HEK293T (cell line): Measurements from ENCODE around the gene CAMK1G.

Experiments used
- CTCF ChIA-PET: fragments of 350-600 bp; formaldehyde crosslinking; extraction: SDS; loops from one replicate; lab custom pipeline; 2021; ENCODE audit warnings: antibody characterized with exemption, inconsistent platforms; lab: Yijun Ruan, JAX
- POLR2A ChIA-PET: fragments of 350-600 bp; formaldehyde crosslinking; extraction: SDS; loops from one replicate; lab custom pipeline; 2020; ENCODE audit warnings: antibody characterized with exemption, inconsistent platforms; lab: Yijun Ruan, JAX
- DNase-seq: peaks from one replicate; pipeline ENCODE4 v3.0.0; 2012; ENCODE audit warnings: mixed read lengths; ENCODE audit errors: extremely low spot score
- ARNT ChIP-seq: fragments of 450-650 bp; IDR thresholded peaks from 2 replicates; pipeline ENCODE4 v1.6.1; 2017; ENCODE audit warnings: mild to moderate bottlenecking
- BHLHE40 ChIP-seq: fragments of 450-650 bp; IDR thresholded peaks from 2 replicates; pipeline ENCODE4 v1.6.1; 2016; ENCODE audit warnings: mild to moderate bottlenecking, moderate library complexity, borderline replicate concordance
- CTBP1 ChIP-seq: fragments of 450-650 bp; IDR thresholded peaks from 2 replicates; pipeline ENCODE4 v1.6.1; 2016; ENCODE audit warnings: borderline replicate concordance
- ELF4 ChIP-seq: fragments of 450-650 bp; IDR thresholded peaks from 2 replicates; pipeline ENCODE4 v1.6.1; 2017; ENCODE audit warnings: antibody characterized with exemption
- FOXA1 ChIP-seq: fragments of 450-650 bp; IDR thresholded peaks from 2 replicates; pipeline ENCODE4 v1.6.1; 2016; ENCODE audit warnings: mild to moderate bottlenecking
- FOXK2 ChIP-seq: fragments of 450-650 bp; IDR thresholded peaks from 2 replicates; pipeline ENCODE4 v1.6.1; 2016; ENCODE audit warnings: mild to moderate bottlenecking
- FOXM1 ChIP-seq: fragments of 450-650 bp; IDR thresholded peaks from 2 replicates; pipeline ENCODE4 v1.6.1; 2017; ENCODE audit warnings: mild to moderate bottlenecking, borderline replicate concordance
- HDGF ChIP-seq: fragments of 450-650 bp; IDR thresholded peaks from 2 replicates; pipeline ENCODE4 v1.6.1; 2017; ENCODE audit warnings: antibody characterized with exemption, borderline replicate concordance
- L3MBTL2 ChIP-seq: fragments of 450-650 bp; conservative IDR thresholded peaks from 2 replicates; pipeline ENCODE4 v1.6.1; 2016; ENCODE audit warnings: mild to moderate bottlenecking
- LEF1 ChIP-seq: fragments of 450-650 bp; IDR thresholded peaks from 2 replicates; pipeline ENCODE4 v1.6.1; 2017; ENCODE audit warnings: mild to moderate bottlenecking, borderline replicate concordance
- NFRKB ChIP-seq: fragments of 450-650 bp; IDR thresholded peaks from 2 replicates; pipeline ENCODE4 v1.6.1; 2016; ENCODE audit warnings: mild to moderate bottlenecking, moderate library complexity
- SP1 ChIP-seq: fragments of 450-650 bp; IDR thresholded peaks from 2 replicates; pipeline ENCODE4 v1.6.1; 2017
- SUZ12 ChIP-seq: fragments of 450-650 bp; IDR thresholded peaks from 2 replicates; pipeline ENCODE4 v1.6.1; 2016; ENCODE audit warnings: mild to moderate bottlenecking
- TARDBP ChIP-seq: fragments of 450-650 bp; IDR thresholded peaks from 2 replicates; pipeline ENCODE4 v1.6.1; 2016
- ZNF384 ChIP-seq: fragments of 450-650 bp; IDR thresholded peaks from 2 replicates; pipeline ENCODE4 v1.6.1; 2016
- TF ChIP-seq, protein P1 (sequence below): fragments of 450-650 bp; IDR thresholded peaks from 2 replicates; pipeline ENCODE4 v1.6.1; 2016

CAMK1G gene

DNA sequence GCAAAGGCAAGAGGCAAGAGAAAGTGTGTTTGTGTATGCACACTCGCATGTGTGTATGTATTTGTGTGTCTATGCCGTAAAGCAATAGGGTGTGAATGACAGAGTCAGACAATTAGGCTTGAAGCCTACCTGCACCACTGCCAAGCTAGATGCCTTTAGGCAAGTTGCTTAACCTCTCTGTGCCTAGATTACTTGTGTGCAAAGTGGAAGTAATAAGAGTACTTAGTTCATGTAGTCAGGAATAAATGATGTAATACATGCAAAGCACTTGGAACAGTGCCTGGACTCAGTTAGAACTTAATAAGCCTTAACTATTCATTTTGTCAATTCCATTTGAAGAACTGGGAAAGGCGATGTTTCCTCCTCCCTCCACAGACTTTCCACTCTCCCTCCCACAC is 37.0 kb downstream of the CAMK1G start:
- DNase-seq, result no peak
- POLR2A ChIA-PET, result no interaction called here
- CTCF ChIA-PET, result no interaction called here
- TF ChIP-seq ARNT (no peak), HDGF (no peak), CTBP1 (no peak), BHLHE40 (no peak), FOXA1 (no peak), TARDBP (no peak), ZNF384 (no peak), SUZ12 (no peak), L3MBTL2 (no peak)

DNA sequence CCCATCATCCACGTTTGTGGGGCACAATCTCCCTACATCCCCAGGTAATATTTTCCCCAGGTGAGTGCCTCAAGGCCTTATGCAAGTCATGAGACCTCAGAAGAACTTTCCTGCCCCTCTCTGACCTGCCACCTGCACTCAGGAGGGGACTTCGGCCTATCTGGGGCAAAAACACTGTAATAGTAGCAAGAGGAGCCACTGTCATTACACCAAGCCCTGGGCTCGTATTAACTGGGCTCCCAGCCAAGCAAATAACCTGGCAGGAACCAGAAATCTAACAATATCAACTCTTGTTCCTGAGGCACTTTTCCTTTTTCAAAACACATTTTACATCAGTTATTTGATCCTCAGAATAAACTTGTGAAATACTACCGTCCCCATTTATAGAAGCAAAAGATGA is 37.8 kb downstream of the CAMK1G start:
- TF ChIP-seq FOXK2 (no peak), FOXA1 (no peak), SP1 (no peak), BHLHE40 (no peak), NFRKB (no peak), TARDBP (no peak), CTBP1 (no peak), ARNT (no peak), L3MBTL2 (no peak), HDGF (no peak), ZNF384 (no peak), FOXM1 (no peak), LEF1 (no peak), SUZ12 (no peak), ELF4 (no peak)
- TF ChIP-seq, protein P1, sequence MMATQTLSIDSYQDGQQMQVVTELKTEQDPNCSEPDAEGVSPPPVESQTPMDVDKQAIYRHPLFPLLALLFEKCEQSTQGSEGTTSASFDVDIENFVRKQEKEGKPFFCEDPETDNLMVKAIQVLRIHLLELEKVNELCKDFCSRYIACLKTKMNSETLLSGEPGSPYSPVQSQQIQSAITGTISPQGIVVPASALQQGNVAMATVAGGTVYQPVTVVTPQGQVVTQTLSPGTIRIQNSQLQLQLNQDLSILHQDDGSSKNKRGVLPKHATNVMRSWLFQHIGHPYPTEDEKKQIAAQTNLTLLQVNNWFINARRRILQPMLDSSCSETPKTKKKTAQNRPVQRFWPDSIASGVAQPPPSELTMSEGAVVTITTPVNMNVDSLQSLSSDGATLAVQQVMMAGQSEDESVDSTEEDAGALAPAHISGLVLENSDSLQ, result no peak
- ChIA-PET POLR2A (no interaction called here), CTCF (no interaction called here)
- DNase-seq, result no peak

DNA sequence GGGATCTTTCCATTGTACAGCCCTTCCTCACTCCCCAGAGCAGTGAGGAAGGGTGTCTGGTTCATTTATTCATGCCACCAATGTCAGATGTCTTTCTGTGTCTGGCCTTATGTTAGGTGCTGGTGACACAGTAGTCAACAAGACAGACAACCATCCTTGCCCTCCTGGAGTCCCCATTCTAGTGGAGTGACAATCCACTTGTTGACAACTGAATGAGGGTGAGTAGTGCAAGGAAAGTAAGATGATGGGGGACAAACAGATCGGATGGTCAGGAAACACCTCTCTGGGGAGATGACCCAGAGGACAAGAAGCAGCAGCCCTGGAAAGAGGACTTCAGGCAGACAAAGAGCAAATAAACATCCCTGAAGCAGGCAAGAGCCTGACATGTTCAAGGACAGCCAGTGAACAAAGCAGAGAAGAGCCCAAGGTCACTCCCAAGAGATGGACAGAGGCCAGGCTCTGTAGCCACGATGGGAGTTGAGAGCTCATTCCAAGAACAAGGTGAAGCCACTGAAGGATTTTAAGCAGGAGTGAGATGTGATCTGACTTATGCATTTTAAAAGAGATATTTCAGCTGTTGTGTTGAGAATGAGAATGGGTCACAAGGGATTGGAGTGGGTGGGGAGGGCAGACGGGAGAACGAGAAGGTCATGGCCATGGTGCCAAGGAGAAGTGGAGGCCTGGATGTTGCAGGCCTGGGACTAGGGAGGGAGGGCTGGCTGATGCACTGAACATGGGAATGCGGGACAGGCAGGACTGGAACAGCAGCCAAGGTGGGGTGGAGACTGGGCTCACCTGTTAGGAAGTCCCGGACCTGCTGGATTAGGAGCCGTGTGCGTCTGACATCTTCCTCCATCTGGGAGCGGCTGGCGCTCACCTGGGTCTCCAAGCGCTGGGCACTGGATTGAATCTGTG is 38.5 kb downstream of the CAMK1G start:
- no peak for TF ChIP-seq FOXK2
- TF ChIP-seq BHLHE40, result no peak
- TF ChIP-seq SUZ12, result no peak
- no peak for TF ChIP-seq SP1
- TF ChIP-seq L3MBTL2, result no peak
- TF ChIP-seq, protein P1, result no peak
- TF ChIP-seq TARDBP, result no peak
- no peak for TF ChIP-seq ARNT
- no peak for TF ChIP-seq FOXM1
- no peak for TF ChIP-seq LEF1
- no peak for TF ChIP-seq NFRKB
- TF ChIP-seq FOXA1, result no peak
- TF ChIP-seq ELF4, result no peak
- no peak for TF ChIP-seq ZNF384
- ChIA-PET POLR2A (no interaction called here), CTCF (interaction anchor here (1.4 kb wide), 1 partner anchor 52 kb away, joined by 4 read pairs; no protein-coding TSS in a partner anchor)
- DNase-seq, result no peak

DNA sequence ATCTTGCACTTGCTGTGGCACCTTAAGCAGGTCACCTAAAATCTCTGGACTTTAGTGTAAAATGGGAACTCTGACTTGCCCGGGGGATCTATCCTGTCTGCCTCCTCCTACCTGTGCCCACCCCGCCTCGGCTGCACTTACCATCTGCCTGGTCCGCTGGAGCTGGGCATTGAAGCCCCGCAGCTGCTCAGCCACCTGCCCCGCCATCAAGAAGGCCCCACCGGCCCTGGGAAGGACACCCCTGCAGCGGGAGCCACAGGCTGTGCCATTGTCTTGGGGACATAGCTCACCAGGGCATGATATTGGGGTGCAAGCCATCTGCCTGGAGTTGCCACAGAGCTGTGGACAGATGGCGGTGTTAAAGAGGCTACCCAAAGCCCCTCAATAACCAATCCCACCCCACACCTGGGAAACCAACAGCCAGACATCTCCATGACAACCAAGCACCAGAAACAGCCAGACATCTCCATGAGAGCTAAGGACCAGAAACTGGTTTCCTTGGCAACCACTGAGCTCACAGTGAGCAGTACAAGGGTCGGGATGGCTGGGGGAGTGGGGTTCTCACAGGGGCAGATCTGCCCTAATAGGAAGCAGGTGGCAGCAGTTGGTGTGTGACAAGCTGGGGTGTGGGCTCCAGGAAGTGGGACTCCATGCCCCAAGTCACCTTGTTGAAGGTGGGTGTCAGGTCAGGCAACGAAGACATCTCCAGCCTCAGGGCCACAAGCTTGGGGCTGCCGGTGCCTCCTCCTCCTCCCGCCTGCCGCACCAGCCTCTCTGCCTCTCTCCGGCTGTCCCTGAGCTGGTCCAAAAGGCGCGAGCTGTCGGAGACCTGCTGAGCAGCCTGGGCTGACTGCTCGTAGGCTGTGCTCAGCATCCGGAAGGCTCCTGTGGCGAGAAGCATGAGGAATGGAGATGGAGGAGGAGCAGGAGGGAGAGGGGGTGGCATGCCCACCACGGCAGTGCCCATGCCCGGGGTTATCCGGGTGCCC is 39.6 kb downstream of the CAMK1G start:
- ChIA-PET POLR2A (no interaction called here), CTCF (interaction anchor here (1.4 kb wide), 1 partner anchor 54 kb away, joined by 4 read pairs; no protein-coding TSS in a partner anchor)
- no peak for TF ChIP-seq ZNF384
- no peak for TF ChIP-seq L3MBTL2
- TF ChIP-seq, protein P1, result no peak
- TF ChIP-seq ELF4, result no peak
- no peak for TF ChIP-seq SUZ12
- no peak for TF ChIP-seq LEF1
- no peak for TF ChIP-seq BHLHE40
- no peak for TF ChIP-seq FOXM1
- TF ChIP-seq FOXK2, result no peak
- TF ChIP-seq FOXA1, result no peak
- no peak for TF ChIP-seq TARDBP
- TF ChIP-seq NFRKB, result no peak
- TF ChIP-seq HDGF, result no peak
- no peak for TF ChIP-seq SP1
- TF ChIP-seq CTBP1, result no peak
- no peak for DNase-seq
